IMR-90 (cell line): Measurements from ENCODE around the gene ENOX1. TPM values are rescaled to one million over a fixed set of nuclear protein-coding genes. Genes with fewer than 3 reads are reported as not detected.

Experiments used
- ATAC-seq: fragments of 200-7000 bp; cut with Tn5 transposase; 2 replicates; pipeline ENCODE4 v1.9.1; 2020; ENCODE audit warnings: low read depth, mild to moderate bottlenecking, moderate library complexity
- BruUV-seq: library from RNA; stranded (reverse); fragments of 400-500 nt; replicated peaks from 2 replicates; lab custom pipeline; 2021; lab: Mats Ljungman, UMichigan
- CTCF ChIA-PET: fragments of 300-600 bp; formaldehyde crosslinking; extraction: SDS; loops from one replicate; lab custom pipeline; 2021; ENCODE audit warnings: antibody characterized with exemption; lab: Yijun Ruan, JAX
- POLR2A ChIA-PET: fragments of 300-600 bp; sonication (Branson Sonifier 250); formaldehyde crosslinking; loops from one replicate; lab custom pipeline; 2022; ENCODE audit warnings: antibody characterized with exemption; ENCODE audit not compliant: unreplicated experiment; lab: Charles Lee
- DNase-seq: peaks from one replicate; pipeline ENCODE4 v3.0.0; 2013
- H2AFZ ChIP-seq: replicated peaks from 2 replicates; pipeline ENCODE3; 2013; ENCODE audit warnings: low read length, mild to moderate bottlenecking; ENCODE audit not compliant: poor library complexity
- H2AK5ac ChIP-seq: 2 replicates; pipeline ENCODE4 v1.6.1; 2013; ENCODE audit warnings: low read depth, low read length, inconsistent platforms
- H2AK9ac ChIP-seq: replicated peaks from 2 replicates; pipeline ENCODE3; 2013; ENCODE audit warnings: mild to moderate bottlenecking, low read depth, low read length, moderate library complexity; ENCODE audit not compliant: poor library complexity
- H2BK120ac ChIP-seq: 2 replicates; pipeline ENCODE4 v1.6.1; 2013; ENCODE audit warnings: low read depth, low read length, inconsistent platforms
- H2BK15ac ChIP-seq: 3 replicates; pipeline ENCODE4 v1.6.1; 2013; ENCODE audit warnings: low read depth, low read length, inconsistent platforms
- H2BK20ac ChIP-seq: 2 replicates; pipeline ENCODE4 v1.6.1; 2013; ENCODE audit warnings: low read depth, mild to moderate bottlenecking, inconsistent platforms, low read length, moderate library complexity
- H2BK5ac ChIP-seq: 2 replicates; pipeline ENCODE4 v1.6.1; 2013; ENCODE audit warnings: mild to moderate bottlenecking, low read depth, low read length, inconsistent platforms; ENCODE audit not compliant: poor library complexity, severe bottlenecking
- H3K14ac ChIP-seq: replicated peaks from 2 replicates; pipeline ENCODE4 v1.6.1; 2013; ENCODE audit warnings: low read depth, low read length, inconsistent platforms
- H3K18ac ChIP-seq: 2 replicates; pipeline ENCODE4 v1.6.1; 2013; ENCODE audit warnings: low read depth, low read length, control low read depth
- H3K23ac ChIP-seq: 2 replicates; pipeline ENCODE4 v1.6.1; 2013; ENCODE audit warnings: low read depth, low read length, inconsistent platforms
- H3K27ac ChIP-seq: 2 replicates; pipeline ENCODE4 v1.5.1; 2013; ENCODE audit warnings: mild to moderate bottlenecking, control low read depth, low read length; ENCODE audit not compliant: insufficient read depth
- H3K27me3 ChIP-seq: 2 replicates; pipeline ENCODE4 v1.6.1; 2013; ENCODE audit warnings: low read length; ENCODE audit not compliant: control insufficient read depth, insufficient read depth
- H3K36me3 ChIP-seq: 2 replicates; pipeline ENCODE4 v1.6.1; 2013; ENCODE audit warnings: low read length, mixed read lengths; ENCODE audit not compliant: control insufficient read depth, insufficient read depth
- H3K4ac ChIP-seq: 2 replicates; pipeline ENCODE4 v1.6.1; 2013; ENCODE audit warnings: low read depth, low read length, inconsistent platforms
- H3K4me1 ChIP-seq: 2 replicates; pipeline ENCODE4 v1.6.1; 2013; ENCODE audit warnings: low read length, mixed read lengths; ENCODE audit not compliant: control insufficient read depth, insufficient read depth
- H3K4me2 ChIP-seq: 2 replicates; pipeline ENCODE4 v1.6.1; 2013; ENCODE audit warnings: low read depth, mild to moderate bottlenecking, control low read depth, low read length, moderate library complexity
- H3K4me3 ChIP-seq: 2 replicates; pipeline ENCODE4 v1.5.1; 2013; ENCODE audit warnings: low read depth, mild to moderate bottlenecking, control low read depth, low read length, moderate library complexity; ENCODE audit not compliant: insufficient read depth
- H3K56ac ChIP-seq: 2 replicates; pipeline ENCODE4 v1.6.1; 2013; ENCODE audit warnings: low read length, inconsistent platforms; ENCODE audit not compliant: insufficient read depth; ENCODE audit errors: extremely low read depth
- H3K79me1 ChIP-seq, 2 experiments: 2 replicates each; pipeline ENCODE4 v1.6.1; 2013; ENCODE audit warnings: low read length in 2 of 2, inconsistent platforms in 1 of 2, low read depth in 1 of 2
- H3K9ac ChIP-seq: 2 replicates; pipeline ENCODE4 v1.6.1; 2013; ENCODE audit warnings: low read depth, low read length, control low read depth
- H3K9me1 ChIP-seq: 2 replicates; pipeline ENCODE4 v1.6.1; 2013; ENCODE audit warnings: low read length, inconsistent platforms; ENCODE audit not compliant: insufficient read depth
- H3K9me3 ChIP-seq: 2 replicates; pipeline ENCODE4 v1.6.1; 2013; ENCODE audit warnings: low read length; ENCODE audit not compliant: control insufficient read depth, insufficient read depth
- H4K20me1 ChIP-seq: 2 replicates; pipeline ENCODE4 v1.6.1; 2013; ENCODE audit warnings: low read length, inconsistent platforms; ENCODE audit not compliant: insufficient read depth
- H4K5ac ChIP-seq: 2 replicates; pipeline ENCODE4 v1.6.1; 2013; ENCODE audit warnings: mild to moderate bottlenecking, low read depth, low read length, control low read depth
- H4K8ac ChIP-seq, 2 experiments: 2 replicates each; pipeline ENCODE4 v1.6.1; 2013; ENCODE audit warnings: low read depth in 2 of 2, low read length in 2 of 2, control low read depth in 1 of 2, inconsistent platforms in 1 of 2
- H4K91ac ChIP-seq: 2 replicates; pipeline ENCODE4 v1.6.1; 2013; ENCODE audit warnings: low read depth, low read length, inconsistent platforms; ENCODE audit not compliant: insufficient read depth
- BHLHE40 ChIP-seq: fragments of 150-350 bp; IDR thresholded peaks from 2 replicates; pipeline ENCODE4 v1.6.1; 2016; ENCODE audit warnings: mild to moderate bottlenecking, low read depth, low read length
- CEBPB ChIP-seq: IDR thresholded peaks from 2 replicates; pipeline ENCODE4 v1.6.1; 2012; ENCODE audit warnings: low read depth, low read length, improper control_type of control experiment
- CHD1 ChIP-seq: IDR thresholded peaks from 2 replicates; pipeline ENCODE4 v1.6.1; 2012; ENCODE audit warnings: low read depth, low read length, improper control_type of control experiment
- CTCF ChIP-seq: conservative IDR thresholded peaks from 2 replicates; pipeline ENCODE4 v1.5.1; 2012; ENCODE audit warnings: mild to moderate bottlenecking, low read depth, low read length, improper control_type of control experiment
- ELK1 ChIP-seq: fragments of 150-350 bp; IDR thresholded peaks from 2 replicates; pipeline ENCODE4 v1.6.1; 2016; ENCODE audit warnings: low read depth, mild to moderate bottlenecking, low read length, moderate library complexity, borderline replicate concordance
- FOS ChIP-seq: fragments of 150-350 bp; IDR thresholded peaks from 2 replicates; pipeline ENCODE4 v1.6.1; 2016; ENCODE audit warnings: low read depth, low read length
- MAFK ChIP-seq: IDR thresholded peaks from 2 replicates; pipeline ENCODE4 v1.6.1; 2012; ENCODE audit warnings: low read depth, low read length, improper control_type of control experiment
- MAZ ChIP-seq: IDR thresholded peaks from 2 replicates; pipeline ENCODE4 v1.6.1; 2012; ENCODE audit warnings: low read depth, mild to moderate bottlenecking, low read length, improper control_type of control experiment, moderate library complexity, borderline replicate concordance
- MXI1 ChIP-seq: IDR thresholded peaks from 2 replicates; pipeline ENCODE4 v1.6.1; 2012; ENCODE audit warnings: low read depth, mild to moderate bottlenecking, low read length, moderate library complexity, borderline replicate concordance
- NFE2L2 ChIP-seq: fragments of 150-350 bp; IDR thresholded peaks from 2 replicates; pipeline ENCODE4 v1.6.1; 2016; ENCODE audit warnings: low read depth, mild to moderate bottlenecking, low read length
- RAD21 ChIP-seq: IDR thresholded peaks from 2 replicates; pipeline ENCODE4 v1.6.1; 2012; ENCODE audit warnings: low read length, improper control_type of control experiment
- RCOR1 ChIP-seq: IDR thresholded peaks from 2 replicates; pipeline ENCODE4 v1.6.1; 2012; ENCODE audit warnings: mild to moderate bottlenecking, low read length, improper control_type of control experiment; ENCODE audit not compliant: insufficient replicate concordance
- RFX5 ChIP-seq: IDR thresholded peaks from 2 replicates; pipeline ENCODE4 v1.8.0; 2012; ENCODE audit warnings: low read depth, mild to moderate bottlenecking, low read length, moderate library complexity
- WGBS, 2 experiments: methylation state at CpG; one replicate each; pipeline versions ENCODE4 v1.1.5 to v1.1.7; 2013; ENCODE audit warnings: missing lambda C conversion rate in 2 of 2; ENCODE audit not compliant: insufficient read length in 1 of 2; ENCODE audit errors: extremely low coverage in 2 of 2; 5-methylcytosine and 5-hydroxymethylcytosine counted together
- dilution Hi-C: fragments of 300-500 bp; cut with HindIII; formaldehyde crosslinking; loops from one replicate; pipeline ENCODE4 v1.14.3; 2018; ENCODE audit warnings: low sequenced_read_pairs; ENCODE audit not compliant: unreplicated experiment
- in situ Hi-C: fragments of 300-500 bp; cut with MboI; formaldehyde crosslinking; loops from 3 replicates; pipeline ENCODE4 v1.14.3; 2019; ENCODE audit warnings: low sequenced_read_pairs, inconsistent platforms, mixed read lengths
- intact Hi-C: fragments of 100-400 bp; cut with micrococcal nuclease; formaldehyde crosslinking; loops from 2 replicates; pipeline ENCODE4 v1.10.0; 2022
- polyA plus RNA-seq, 3 experiments: library from polyadenylated mRNA; depleted of rRNA; stranded (reverse); fragments of >200 nt; gene quantifications; 2 replicates each; pipeline ENCODE4 v1.2.3, GENCODE V29; 2012; ENCODE audit warnings: low replicate concordance in 1 of 3
- total RNA-seq: library from RNA; depleted of rRNA; stranded (reverse); fragments of >200 nt; gene quantifications from 2 replicates; pipeline ENCODE4 v1.2.3, GENCODE V29; 2012

The ENOX1 gene
- total and polyA plus RNA-seq, 2 of the 4 experiments (the other 2 are of a cell fraction) = 0.99 to 1.3 TPM

GRCh38 chr13:43783820-43784219, 3.0 kb downstream of the ENOX1 start:
- dilution Hi-C loops = no loop called here
- no peak overlapping the region for H3K4ac ChIP-seq
- H4K91ac ChIP-seq = no peak overlapping the region
- no TSS peak for BruUV-seq
- H2AFZ ChIP-seq = no peak overlapping the region
- H2BK120ac ChIP-seq = no peak overlapping the region
- H3K4me2 ChIP-seq = no peak overlapping the region
- H3K27ac ChIP-seq = no peak overlapping the region
- H2AK5ac ChIP-seq = no peak overlapping the region
- in situ Hi-C loops = loop anchor here (25.0 kb wide), 1 partner anchor 1197 kb away; no protein-coding TSS in a partner anchor
- H3K18ac ChIP-seq = no peak overlapping the region
- H2AK9ac ChIP-seq = no peak overlapping the region
- WGBS, 2 experiments = no CpG with 5 or more reads among the region's 2 CpGs
- ChIA-PET POLR2A (no interaction called here), CTCF (no interaction called here)
- H3K4me3 ChIP-seq = no peak overlapping the region
- no peak overlapping the region for H3K56ac ChIP-seq
- ATAC-seq (no peak), DNase-seq (peak; percentile 8)
- H4K8ac ChIP-seq = no peak overlapping the region
- intact Hi-C loops = loop anchor here (10.0 kb wide), 2 partner anchors 219 to 389 kb away; no protein-coding TSS in a partner anchor
- H3K9ac ChIP-seq = no peak overlapping the region
- H2BK20ac ChIP-seq = no peak overlapping the region
- H3K27me3 ChIP-seq = peaks cover 2% of the 10 kb centered on the region
- H3K9me3 ChIP-seq = no peaks in the 10 kb centered on the region
- no peak overlapping the region for H4K5ac ChIP-seq
- no peak overlapping the region for H3K23ac ChIP-seq
- no peak for TF ChIP-seq RCOR1
- no peak for TF ChIP-seq CHD1
- TF ChIP-seq MAFK = no peak
- TF ChIP-seq FOS = no peak
- TF ChIP-seq NFE2L2 = no peak
- TF ChIP-seq MAZ = no peak
- no peak for TF ChIP-seq MXI1
- no peak for TF ChIP-seq RAD21
- no peak for TF ChIP-seq BHLHE40
- TF ChIP-seq CEBPB = no peak
- TF ChIP-seq RFX5 = no peak
- TF ChIP-seq CTCF = no peak
- TF ChIP-seq ELK1 = no peak
- no peak overlapping the region for H2BK5ac ChIP-seq
- H2BK15ac ChIP-seq = no peak overlapping the region
- no peaks in the 10 kb centered on the region for H3K79me1 ChIP-seq
- H3K36me3 ChIP-seq = no peaks in the 10 kb centered on the region
- no peaks in the 10 kb centered on the region for H4K20me1 ChIP-seq
- H3K9me1 ChIP-seq = no peaks in the 10 kb centered on the region
- H3K14ac ChIP-seq = no peak overlapping the region
- no peaks in the 10 kb centered on the region for H3K4me1 ChIP-seq
